ENCODE data around the gene DNAH8. TPM values are rescaled to one million over a fixed set of nuclear protein-coding genes. Genes with fewer than 3 reads are reported as not detected.

DNAH8 gene
- total RNA-seq, 1 experiment from 2014 or later: not detected

DNA sequence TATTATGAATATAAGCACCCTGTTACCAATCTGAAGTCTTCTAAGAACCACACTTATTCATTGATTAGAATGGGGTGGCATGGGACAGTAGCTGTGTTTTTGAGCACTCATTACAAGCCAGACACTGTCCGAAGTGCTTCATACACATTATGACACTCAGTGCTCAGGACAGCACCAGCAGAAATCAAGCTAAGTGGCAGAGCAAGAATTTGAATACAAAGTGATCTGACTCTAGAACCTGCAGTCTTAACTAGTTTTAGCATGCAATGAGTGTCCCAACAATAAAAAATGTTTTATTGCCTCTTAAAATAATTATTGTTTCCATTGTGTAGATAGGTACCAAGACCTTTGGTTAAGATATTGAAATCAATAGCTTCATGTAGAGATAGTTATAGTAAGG is 294.4 kb downstream of the DNAH8 start:
- no peak for DNase-seq (ENCODE audit: low spot score)

DNA sequence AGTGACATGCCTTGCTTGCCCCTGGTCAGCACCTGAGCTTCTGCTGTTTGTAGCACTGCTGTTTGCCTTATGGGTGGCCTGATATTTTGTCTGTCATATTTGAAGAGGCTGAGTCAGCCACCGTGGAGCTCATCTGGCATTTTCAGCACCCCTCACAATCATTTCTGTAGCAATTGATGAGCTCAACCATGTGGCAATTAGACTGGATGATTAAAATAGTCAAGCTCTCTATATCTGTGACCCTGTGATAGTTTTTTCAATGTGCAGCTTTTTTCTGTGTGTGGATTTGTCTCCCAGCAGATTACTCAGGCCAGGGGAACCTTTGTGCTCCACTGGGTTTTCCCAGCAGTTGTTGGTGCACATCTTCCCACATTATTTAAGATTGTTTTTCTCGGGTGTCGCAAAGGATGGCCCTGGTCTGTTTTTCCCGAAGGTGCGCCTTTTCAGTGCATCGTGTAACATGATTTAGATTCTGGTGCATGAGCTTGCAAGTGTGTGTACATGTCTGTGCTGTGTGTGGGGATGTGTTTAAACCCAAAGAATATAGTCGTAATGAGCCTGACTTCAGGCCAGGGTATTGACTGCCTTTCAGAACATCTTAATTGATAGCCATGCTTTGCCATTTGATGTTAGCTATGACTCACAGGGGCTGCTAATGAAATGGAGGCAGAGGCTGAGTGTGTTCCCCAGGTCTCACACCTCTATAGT is 301.9 kb downstream of the DNAH8 start:
- DNase-seq (ENCODE audit: low spot score): no peak

DNA sequence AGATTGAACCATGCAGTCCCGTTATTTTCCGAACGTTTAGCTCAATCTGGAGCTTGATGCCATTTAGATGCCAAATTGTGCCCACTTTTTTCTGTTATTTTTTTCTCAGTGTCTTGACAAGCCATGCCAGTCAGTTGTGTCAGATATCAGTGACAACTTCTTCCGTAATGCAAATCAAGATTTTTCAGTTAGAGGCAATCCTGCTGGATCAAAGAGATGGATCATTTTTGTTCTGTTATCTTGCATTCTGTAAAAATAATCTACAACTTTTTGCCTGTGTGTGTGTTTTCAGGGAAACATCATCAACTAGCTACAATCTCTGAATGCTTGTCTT is 302.4 kb downstream of the DNAH8 start:
- no peak for DNase-seq (ENCODE audit: low spot score)

DNA sequence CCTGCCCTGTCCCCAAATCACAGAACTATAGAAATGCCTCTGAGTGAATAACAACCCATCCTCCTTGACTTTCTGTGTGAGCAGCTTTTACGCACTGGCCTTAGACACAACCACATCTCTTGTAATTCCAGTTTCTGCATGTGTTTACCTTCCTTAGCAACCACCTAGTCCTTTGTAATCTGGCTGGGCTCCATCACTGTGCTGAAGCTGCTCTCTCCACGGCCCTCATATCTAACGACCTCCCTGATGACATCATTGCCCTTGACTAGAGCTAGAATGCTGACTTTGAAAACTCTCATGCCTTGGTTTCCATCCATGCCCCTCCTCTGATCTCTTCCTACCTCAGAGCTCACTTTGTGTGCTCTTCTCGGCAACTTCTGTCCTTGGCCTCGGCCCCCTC is 303.0 kb downstream of the DNAH8 start:
- DNase-seq (ENCODE audit: low spot score): no peak

DNA sequence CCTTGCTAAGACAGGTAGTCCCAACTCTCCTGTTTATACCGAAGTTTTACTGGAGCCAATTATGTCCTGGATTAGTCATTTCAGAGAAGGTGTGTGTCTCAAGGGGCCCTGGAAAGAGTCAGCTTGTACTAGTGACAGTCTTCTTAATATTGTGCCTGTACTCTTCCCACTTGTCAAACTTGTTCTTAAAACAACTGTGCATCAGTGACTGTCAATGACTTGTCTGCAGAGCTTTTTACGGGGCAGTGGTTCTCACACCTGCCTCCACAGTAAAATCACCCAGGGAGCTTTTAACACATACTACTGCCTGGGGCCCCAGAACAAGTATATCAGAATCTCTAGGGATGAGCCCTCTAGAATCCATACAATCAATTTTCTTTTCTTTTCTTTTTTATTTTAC is 305.0 kb downstream of the DNAH8 start:
- DNase-seq (ENCODE audit: low spot score): no peak

DNA sequence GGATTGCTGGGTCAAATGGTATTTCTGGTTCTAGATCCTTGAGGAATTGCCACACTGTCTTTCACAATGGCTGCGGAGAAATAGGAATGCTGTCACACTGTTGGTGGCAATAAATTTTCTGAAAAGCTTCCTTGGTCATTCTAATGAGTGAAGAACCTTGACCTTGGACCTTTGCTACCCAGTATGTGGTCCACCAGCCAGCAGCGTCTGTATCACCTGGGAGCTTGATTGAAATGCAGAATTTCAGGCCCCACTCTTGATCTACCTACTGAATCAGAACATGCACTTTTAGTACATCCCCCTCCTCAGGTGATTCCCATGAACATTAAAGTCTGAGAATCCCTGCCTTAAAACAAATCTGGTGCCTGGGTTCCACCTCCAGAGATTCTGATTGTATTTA is 305.9 kb downstream of the DNAH8 start:
- no peak for DNase-seq (ENCODE audit: low spot score)

DNA sequence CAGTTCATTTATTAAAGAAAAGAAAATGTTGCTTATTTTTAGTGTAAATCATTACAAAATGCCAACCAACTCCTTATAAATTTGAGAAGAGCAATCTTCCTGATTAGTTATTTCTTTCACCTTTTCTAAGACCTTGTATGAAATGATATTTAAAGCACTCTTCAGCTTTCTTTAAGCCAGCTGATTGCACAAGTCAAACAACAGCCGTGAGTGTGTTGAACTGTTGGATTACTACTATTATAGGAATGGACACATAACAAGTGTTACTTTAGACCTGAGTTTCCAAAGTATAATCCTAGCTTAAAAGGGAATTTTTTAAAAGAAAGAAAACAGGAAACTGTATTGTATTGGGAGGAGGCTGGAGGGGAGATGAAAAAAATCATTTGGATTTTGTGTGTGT is 306.7 kb downstream of the DNAH8 start:
- DNase-seq (ENCODE audit: low spot score): no peak

DNA sequence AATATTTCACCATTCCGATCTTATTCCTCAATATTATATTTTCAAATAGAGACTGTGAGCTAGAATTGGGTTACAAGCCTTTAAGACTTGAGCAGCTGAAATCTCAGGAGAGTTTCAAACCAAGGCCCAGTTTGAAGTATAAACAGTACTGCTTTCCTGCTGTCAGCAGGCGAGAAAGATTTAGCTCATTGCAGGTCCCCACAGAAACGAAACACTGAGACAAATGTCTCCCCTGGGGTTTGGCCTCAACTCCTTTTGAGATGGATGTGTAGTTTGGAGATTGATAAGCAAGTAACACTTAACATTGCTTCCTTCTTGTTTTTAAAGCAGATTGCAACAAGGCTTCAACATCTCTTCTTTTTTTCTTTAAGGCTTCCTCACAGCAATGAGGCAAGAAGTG is 311.1 kb downstream of the DNAH8 start:
- DNase-seq (ENCODE audit: low spot score): no peak

DNA sequence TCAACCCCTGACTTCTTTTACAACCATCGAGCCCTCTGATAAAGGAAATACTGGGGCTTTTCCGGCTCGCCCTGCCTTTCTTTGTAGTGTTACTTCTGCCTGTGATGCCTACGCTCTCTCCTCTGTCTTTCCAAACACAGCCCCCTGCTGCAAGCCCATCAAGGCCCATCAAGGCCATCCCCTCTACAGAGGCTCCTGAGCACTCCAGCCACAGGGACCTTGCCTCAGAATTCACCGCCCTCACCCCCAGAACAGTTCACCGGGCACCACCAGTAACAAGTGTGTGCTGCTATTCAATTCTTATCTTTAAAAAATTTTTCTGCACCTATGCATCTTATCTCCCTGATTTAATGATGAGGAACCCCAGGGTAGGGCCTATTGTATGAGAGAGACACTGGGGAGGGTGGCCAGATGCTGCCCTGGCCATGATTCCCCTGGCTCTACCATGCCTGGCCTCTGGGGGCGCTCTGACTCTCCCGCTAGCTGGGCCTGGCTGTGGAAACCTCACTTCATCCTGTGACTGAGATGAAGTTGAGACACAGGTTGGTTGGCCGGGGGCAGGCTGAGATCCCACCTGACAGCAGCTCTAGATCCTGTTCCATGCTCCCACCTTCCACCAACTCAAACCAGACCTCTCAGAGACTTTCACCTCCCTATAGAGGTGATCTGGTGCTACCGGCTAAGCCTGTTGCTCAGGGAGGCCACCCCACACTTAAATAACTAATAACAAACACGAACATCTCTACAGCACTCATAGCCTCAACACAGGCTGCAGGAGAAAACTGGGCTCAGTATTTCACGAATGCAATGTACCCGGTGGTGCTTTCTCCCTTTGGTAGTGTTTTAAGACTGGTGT is 314.3 kb downstream of the DNAH8 start:
- DNase-seq (ENCODE audit: low spot score): peak; percentile 6

DNA sequence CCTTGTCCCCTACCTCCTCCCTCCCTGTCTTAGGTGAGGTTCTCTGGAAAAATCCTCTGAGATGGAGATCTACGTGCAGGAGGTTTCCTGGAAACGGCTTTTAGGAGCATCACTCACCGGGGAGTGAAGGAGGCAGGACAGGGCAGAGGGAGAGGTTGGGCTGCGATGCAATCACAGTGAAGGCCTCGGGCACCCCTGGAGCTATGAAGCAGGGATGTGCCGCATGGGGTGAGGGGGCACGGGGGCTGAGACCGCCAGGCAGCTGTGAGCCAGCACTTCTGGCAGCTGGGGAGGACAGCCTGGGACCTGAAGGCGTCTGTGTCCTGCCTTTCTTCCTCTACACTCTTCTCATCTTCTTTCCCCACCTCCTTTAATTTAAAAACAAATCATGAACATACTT is 320.6 kb downstream of the DNAH8 start:
- DNase-seq (ENCODE audit: low spot score): no peak

DNA sequence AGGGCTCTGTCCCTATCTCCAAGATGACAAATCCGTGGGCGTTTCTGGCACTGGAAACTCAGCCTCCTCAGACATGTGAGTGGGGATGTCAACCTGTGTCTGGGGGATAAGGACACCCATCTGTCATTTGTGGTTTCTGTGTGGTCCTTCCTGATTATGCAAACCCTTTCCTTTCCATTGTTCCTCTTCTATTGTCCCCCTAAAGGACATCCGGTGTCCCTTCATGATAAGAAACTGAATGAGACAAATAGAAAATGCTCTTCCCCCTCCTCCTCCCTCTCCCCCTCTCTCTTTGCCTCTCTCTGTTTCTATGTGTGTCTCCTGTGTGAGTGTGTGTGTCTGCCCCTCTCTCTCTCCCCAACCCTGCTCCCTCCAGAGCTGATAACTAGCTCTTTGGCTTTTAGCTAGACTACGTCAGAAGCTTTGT is 322.0 kb downstream of the DNAH8 start:
- DNase-seq (ENCODE audit: low spot score): no peak

DNA sequence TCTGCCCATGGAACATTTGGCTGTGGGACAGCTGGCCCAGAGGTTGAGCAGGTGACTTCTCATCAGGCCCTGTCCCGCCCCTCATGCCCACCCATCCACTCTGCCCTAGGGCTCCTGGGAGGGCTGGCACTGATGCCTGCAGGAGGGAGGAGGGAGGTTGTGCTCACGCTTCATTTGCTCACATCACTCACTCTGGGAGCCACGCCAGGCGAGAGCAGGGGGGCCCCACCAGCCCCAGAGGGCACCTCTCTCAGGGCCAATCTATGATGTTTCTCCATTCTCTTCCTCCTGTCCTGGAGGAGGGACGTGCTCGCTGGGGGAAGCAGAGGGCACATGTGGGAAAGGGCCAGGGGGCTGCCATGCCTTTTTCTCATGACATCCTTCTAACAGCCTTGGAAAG is 322.6 kb downstream of the DNAH8 start:
- DNase-seq (ENCODE audit: low spot score): no peak

DNA sequence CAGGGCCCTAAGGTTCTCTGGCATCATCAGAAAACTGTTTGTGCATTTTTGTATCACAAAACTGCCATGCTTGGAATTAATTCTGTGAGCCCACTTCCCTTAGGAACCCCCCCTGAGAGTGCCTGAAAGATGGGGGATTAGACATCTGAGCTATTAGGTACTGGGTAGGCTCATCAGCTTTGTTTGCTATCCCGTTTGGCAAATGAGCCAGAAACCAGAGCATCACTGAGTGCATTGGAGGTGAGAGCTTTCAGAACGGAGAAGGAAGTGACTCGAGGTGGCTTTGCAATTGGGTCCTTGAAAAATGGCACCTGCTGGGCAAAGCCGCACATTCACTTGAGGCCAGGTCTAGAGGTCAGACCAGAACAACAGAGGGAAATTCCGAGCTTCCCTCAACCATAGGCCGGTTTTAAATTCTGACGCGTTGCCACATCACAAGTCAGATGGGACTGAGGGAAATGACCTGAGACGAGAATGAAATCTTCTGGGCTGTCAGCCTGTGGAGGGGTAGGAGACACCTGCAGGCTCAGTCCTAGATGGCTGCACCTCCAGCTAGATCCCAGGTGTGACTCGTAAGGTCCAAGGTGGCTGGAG is 325.1 kb downstream of the DNAH8 start:
- no peak for DNase-seq (ENCODE audit: low spot score)

DNA sequence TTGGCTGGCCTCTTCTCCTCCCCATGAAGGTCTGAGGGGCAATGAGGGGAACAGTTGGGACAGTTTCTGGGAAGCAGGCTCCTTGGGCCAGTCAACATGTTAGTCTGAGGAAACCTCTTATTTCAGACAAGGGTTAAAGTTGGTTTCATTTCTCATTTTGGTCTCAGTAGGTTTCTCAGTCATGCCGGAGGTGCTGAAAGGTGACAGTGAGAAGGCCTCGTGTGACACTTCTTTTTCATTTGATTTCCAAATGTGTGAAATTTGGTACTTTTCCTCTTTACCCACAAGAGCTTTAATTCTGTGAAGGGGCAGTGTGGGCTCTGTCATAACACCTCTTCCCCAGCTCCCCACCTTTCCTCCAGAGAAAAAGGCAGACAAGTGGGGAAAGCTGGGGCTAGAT is 326.0 kb downstream of the DNAH8 start:
- DNase-seq (ENCODE audit: low spot score): no peak

DNA sequence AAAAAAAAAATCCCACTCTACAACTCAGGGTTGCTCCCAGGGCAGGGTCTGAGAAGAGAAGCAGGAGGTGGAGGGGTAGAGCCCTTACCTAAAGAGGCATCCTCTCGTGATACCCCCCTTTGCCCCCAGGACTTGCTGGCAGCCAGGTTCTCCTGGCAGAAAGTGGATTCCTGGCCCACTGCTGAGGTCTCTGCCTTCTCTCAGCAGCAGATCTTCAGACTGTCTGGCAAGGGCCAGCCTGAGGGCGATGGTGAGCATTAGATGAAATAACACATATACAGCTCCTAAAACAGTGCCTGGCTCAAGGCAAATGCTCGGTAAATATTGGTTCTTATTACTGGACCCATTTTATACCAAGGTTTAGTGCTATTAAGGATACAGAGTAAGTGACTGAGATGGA is 328.7 kb downstream of the DNAH8 start:
- no peak for DNase-seq (ENCODE audit: low spot score)

DNA sequence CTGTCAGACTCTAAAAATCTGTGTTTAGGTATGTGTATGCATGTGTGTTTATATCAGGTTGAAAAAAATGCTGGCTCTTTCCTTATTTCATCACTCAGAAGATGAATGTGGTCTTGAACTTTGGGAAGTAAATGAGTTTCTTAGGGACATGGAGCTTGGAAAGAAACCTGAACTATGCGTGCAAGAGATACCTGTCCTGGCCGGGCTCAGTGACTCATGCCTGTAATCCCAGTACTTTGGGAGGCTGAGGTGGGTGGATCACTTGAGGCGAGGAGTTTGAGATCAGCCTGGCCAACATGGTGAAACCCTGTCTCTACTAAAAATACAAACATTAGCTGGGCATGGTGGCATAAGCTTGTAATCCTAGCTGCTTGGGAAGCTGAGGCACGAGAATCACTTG is 329.1 kb downstream of the DNAH8 start:
- DNase-seq (ENCODE audit: low spot score): no peak

DNA sequence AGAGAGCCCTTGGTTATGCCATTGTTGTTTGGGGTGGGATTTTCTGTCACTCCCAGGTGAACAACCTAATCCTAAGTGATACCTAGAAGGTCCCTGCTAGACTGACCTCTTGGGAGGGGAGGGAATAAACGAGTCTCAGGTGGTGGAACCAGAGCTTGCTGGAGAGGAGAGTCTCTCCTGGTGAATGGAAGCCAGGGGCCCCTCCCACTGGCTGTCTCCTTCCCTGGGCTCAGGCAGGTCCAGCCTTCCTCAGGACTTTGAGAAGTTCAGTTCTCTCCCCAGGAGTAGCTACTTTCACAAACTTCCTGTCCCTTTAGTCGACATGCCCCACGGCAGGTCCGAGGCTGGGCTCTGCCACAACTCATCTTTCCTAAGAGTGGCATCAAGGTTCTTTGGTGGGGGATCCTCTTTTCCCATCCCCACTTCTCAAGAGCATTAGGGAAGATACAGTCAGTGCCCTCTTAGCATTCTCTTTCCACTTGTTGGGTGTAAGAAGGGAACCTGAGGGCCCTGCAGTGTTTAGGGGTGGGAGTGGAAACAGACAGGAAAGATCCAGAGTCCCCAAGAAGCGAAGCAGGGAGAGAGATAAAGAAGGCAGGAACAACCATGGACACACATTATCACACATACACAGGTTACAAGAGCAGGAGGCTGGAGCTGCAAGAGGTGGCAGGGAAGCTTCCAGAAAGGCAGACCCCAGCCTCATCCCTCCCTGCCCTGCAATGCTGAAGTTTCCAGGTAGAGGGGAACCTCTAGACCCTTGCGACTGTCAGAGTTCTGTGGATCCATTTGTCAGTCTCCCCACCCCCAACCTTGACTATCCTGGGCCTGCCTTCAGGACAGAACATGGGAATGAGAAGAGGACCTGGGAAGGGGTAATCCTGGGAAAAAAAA is 332.6 kb downstream of the DNAH8 start:
- no peak for DNase-seq (ENCODE audit: low spot score)

DNA sequence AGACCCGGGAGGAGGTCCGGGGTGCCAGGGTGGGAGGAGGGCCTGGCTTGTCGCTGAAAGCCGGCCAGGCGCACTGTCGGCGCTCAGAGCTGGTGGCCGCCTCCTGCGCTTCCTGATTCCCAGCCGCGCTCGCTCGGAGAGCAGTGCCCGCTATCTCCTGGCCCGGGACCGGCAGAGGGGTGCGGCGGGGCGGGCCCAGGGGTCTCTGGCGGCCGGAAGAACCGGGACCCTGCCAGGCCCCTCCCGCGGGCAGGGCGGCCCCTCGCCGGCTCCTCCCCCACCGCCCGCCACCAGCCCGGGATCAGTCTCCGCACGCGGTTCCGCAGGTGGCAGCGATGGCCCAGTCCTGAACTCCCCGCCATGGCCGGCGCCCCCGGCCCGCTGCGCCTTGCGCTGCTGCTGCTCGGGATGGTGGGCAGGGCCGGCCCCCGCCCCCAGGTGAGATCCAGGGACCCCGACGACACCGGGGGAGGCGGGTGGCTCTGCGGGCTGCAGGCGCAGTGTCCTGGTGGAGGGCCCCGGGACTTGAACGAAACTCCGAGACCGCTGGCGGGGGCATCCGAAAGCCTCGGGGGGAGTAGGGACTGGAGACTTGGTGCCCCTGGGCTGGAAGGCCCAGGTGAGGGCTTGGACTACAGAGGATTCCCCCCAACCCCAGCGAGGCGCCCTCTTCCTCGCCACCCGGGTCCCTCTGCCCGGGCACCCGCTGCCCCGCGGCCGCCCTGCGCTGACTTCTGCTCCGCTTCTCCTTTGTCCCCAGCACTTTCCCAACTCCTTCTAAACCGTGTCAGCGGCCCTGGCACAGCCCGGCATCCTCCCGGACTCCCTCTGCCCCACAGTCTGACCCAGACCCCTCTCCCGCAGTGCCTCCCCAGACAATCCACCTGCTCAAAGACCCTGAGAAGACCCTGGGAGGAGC is 333.6 kb downstream of the DNAH8 start, which contains the start of gene GLP1R:
GLP1R (plus strand) TSS at position 301 of the 919 bp plus-strand sequence; CDS start at position 361, 60 bp downstream.
- DNase-seq (ENCODE audit: low spot score): no peak

DNA sequence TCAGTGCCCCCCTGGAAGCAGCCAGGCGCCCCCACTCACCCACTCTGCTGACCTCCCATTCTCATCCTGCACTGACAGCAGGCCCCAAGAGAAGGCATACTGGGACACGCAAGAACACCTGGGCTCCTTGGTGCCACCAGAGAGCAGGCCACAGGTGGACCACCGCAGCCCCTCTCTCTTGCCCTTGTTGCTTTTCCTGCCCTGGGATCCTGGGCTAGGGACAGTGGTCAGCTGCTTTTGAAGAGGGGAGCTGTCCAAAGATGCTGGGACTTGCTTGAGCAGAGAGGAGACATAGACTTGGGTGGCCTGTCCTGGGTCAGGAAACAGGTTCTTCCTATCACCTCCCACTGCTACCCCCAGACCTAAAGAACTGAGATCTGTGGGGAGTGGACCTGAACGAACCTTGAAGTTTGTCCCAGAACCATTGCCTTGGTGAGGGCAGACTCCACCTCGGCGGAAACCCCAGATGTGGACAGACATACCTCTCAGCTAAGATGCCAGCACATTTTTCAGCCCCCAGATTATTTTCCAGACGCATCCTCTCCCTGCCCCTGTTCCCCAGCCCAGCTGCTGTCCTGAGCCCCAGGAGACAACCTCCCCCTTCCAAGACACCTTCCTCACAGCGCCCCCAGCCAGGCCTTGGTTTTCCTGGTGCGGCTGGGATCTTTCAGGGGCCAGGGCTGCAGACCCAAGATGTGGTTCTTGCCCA is 334.6 kb downstream of the DNAH8 start:
- no peak for DNase-seq (ENCODE audit: low spot score)

DNA sequence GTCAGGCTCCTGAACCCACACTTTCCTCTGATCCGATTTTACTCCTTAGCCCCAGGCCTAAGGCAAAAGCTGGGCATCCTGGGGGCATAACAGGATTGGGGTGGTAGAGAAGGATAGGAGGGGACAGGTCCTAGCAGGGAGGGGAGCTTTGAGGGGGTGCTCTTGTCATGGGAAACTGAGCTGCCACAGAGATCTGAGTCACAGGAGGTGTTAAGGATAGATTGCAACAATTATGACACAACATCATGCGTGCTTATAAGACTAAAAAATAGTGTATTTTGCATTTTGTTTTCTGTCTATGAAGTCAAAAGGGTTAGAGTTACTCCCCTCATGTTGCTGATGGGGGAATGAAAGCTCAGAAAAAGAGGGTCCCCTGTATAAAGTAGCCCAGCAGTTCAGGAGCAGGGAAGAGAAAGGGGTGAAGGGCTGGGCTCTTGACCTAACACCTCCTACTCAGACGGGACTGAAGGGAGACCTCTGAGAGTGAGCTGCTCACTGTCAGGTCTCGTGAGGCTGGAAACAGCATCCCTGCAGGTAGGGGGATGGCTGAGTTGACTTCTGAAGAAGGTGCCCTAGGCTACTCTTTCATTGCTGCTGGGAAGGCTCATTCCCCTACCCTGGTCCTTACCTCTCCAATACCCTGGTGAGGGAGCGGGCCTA is 335.5 kb downstream of the DNAH8 start:
- no peak for DNase-seq (ENCODE audit: low spot score)
